Measurements from ENCODE around the gene KANSL3.

GRCh38 chr2:96546797-96547196, 91.3 kb downstream of the KANSL3 start:
- TF ChIP-seq POLR2A (IDR thresholded peaks at IDR 0.05; ENCODE audit: low read length) (no peak), GATA1 (IDR thresholded peaks at IDR 0.05; ENCODE audit: low read depth, low read length) (no peak)

Data from erythroblast (primary cell).